Forelimb muscle (tissue), 1 donor: ENCODE data around the gene IFNG. TPM values are rescaled to one million over a fixed set of nuclear protein-coding genes. Genes with fewer than 3 reads are reported as not detected.

ENCODE experiments used
- DNase-seq: peaks from one replicate; pipeline ENCODE4 v3.0.0-alpha.2; 2013; ENCODE audit warnings: low read depth
- polyA plus RNA-seq: library from polyadenylated mRNA; unstranded; fragments of 120-200 nt; gene quantifications from one replicate; pipeline ENCODE4 v1.2.1, GENCODE V29; 2013; ENCODE audit not compliant: insufficient read length

IFNG gene
- polyA plus RNA-seq, 1 donor: not detected

DNA sequence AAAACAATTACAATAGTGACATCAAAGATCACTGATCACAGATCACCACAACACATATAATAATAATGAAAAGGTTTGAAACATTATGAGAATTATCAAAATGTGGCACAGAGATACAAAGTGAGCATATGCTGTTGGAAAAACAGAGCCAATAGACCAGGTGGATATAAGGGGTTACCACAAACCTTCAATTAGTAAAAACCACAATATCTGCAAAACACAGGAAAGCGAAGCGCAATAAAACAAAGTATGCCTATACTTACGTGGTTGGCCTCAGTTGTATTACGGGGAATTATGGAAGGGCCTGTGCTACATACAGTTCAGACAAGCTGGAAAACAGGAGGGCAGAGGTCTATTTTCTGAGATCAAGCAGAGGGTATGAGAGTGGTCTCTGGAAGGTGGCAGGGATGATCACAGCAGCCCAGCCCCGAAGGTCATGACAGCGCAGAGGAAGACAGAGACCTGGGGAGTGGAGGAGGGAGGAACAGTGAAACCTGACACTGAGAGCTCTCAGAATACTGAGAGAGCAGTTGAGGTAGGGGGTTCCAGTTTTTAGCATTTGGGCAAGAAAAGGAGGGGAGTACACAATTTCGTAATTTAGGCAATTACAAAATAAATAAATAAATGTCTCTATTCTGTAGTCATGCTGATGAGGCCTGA lies 41.3 kb downstream of the IFNG start:
- DNase-seq: no peak

GRCh38 chr12:68117661-68118060 lies 41.9 kb downstream of the IFNG start:
- no peak for DNase-seq

- no peak for DNase-seq
Observed at GRCh38 chr12:68115281-68115680, 44.3 kb downstream of the IFNG start.

DNA sequence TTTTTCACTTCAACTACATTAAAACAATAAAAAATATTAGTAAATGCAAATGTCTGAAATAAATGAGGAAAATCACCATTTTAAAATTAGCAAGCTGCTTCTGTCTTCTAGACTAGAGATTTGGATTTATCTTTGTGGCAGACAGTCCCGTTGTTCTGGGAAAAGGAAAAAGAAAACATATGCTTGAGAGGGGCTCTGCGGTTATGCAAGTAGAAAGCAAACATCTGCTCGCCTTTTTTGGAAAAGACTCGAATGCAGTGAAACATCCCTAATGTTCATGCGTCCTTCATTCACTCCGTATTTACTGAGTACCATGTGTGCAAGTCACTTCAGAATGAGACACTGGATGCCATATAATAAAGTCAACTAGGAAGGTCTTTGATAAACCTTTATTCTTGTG lies 44.9 kb downstream of the IFNG start:
- no peak for DNase-seq

GRCh38 chr12:68113644-68114043 lies 45.9 kb downstream of the IFNG start:
- no peak for DNase-seq

GRCh38 chr12:68111995-68112394 lies 47.5 kb downstream of the IFNG start:
- no peak for DNase-seq

DNA sequence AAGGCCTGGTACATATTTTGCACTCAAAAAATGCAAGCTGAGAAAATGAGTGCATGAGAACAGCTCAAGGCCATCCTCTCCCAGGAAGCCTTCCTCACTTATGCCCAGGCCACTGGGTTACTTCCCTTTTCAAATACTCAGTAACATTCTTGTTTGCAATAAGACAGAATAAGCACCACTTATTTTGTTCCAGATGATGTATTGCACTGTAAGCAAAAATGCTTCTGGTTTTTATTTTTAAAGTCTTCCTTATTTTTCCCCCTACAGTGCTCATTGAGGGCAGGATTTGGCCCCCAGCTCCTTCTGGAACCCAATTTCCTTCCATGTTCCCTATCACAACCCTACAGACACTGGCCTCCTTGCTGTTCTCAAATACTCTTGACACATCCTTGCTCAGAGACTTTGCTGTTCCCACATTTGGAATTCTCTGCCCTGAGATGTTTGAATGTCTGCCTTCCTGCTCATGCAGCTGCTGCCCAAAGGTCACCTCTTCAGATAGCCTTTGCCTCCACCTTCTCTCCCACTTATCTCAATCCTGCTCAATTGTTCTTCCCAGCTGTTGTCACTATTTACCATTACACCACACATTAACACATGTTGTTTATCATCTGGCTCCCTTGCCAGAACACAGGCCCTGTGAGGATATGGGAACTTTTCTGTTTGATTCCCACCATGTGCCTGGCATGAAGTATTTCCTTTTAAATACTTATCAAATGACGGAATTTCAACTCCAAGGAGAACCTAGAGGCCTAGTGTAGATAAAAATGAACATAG lies 49.9 kb downstream of the IFNG start:
- DNase-seq: no peak

DNA sequence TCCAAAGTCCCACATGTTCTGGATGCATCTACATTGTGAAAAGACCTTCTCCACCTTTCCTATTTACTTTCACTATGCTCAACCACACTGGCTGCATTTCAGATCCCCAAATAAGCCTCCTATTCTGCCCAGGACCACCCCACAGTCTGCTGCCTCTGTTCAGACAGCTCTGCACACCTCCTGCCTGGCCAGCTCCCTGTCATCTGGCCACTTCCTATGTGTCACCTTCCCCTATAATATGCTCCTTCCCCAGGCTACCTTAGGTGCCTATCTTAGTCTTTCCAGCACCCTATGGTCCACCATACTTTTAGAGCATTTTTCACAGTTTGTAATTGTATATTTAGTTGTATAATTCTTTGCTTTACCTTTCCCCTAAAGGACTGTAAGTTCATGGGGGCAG lies 50.5 kb downstream of the IFNG start:
- no peak for DNase-seq

DNA sequence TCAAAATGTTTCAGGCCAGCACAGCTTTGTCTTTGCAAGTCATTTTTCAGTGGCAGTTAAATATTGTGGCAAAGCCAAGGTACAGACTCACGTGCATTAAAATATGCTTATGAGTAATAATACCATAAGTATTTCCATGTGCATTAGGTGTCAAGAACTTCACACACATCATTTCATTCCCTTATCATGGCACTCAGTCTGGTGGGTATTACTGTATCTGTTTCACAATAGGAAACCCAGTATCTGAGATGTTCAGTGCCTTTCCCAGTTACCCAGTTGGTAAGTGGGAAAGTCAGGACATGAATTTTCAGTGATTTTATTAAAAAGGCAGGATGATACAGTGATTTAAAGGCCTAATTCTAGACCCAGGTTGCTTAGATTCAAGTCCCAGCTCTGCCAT lies 52.9 kb downstream of the IFNG start:
- DNase-seq: no peak

DNA sequence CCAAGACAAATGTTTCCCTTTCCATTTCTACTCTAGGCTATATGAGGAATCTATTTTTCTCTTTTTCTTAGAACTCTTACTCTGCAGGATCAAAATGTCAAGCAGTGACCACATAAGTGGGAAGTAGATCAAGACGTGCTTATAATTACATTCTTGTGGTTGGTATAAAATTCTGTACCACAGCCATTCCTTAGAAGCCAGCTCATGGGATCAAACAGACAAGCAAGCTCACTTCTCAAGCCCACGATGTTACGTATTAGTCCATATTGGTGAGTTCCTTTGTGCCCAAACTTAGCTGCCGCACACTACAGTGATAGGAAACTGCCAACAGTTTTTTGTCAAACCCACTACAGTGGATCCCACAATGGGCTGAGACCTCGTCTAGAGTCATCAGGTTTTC lies 53.4 kb downstream of the IFNG start:
- DNase-seq: no peak

Other genes starting within 250 kb of the IFNG start
- 0.15 TPM for gene IFNG-AS1, start 170.3 kb downstream of the IFNG start, polyA plus RNA-seq
- gene IL26, start 66.1 kb upstream of the IFNG start, polyA plus RNA-seq: not detected
- gene IL22, start 93.9 kb upstream of the IFNG start, polyA plus RNA-seq: not detected
- gene MDM1, start 172.6 kb upstream of the IFNG start, polyA plus RNA-seq: 14.8 TPM